Lower leg skin (tissue), 3 donors: ENCODE data around the gene C22orf42.

Experiments
- CTCF ChIP-seq, 3 donors: fragments of 450-650 bp; IDR thresholded peaks; one replicate each; pipeline ENCODE4 v1.5.1; 2016; ENCODE audit warnings: antibody characterized with exemption in 3 of 3, mild to moderate bottlenecking in 3 of 3, moderate library complexity in 2 of 3
- POLR2A ChIP-seq, 2 donors: fragments of 450-650 bp; IDR thresholded peaks; one replicate each; pipeline ENCODE4 v1.6.1; 2016 to 2017; ENCODE audit warnings: antibody characterized with exemption in 2 of 2, mild to moderate bottlenecking in 1 of 2, moderate library complexity in 1 of 2

- TF ChIP-seq CTCF (IDR thresholded peaks at IDR 0.05) (no peak), POLR2A (IDR thresholded peaks at IDR 0.05) (no peak)
Observed at GRCh38 chr22:32132783-32133182, 26.3 kb downstream of the C22orf42 start.
